Fibroblast of villous mesenchyme (primary cell): Measurements from ENCODE around the gene KLF1. TPM values are rescaled to one million over a fixed set of nuclear protein-coding genes. Genes with fewer than 3 reads are reported as not detected.

ENCODE experiments used
- DNase-seq: peaks from one replicate; pipeline ENCODE4 v3.0.0-alpha.2; 2010; ENCODE audit warnings: low read depth
- H3K4me3 ChIP-seq: 2 replicates; pipeline ENCODE4 v1.5.1; 2011; ENCODE audit warnings: low read depth, mild to moderate bottlenecking, low read length
- CTCF ChIP-seq: IDR thresholded peaks from 2 replicates; pipeline ENCODE4 v1.5.1; 2012; ENCODE audit warnings: low read depth, mild to moderate bottlenecking, low read length; ENCODE audit not compliant: insufficient read depth
- total RNA-seq: library from RNA; depleted of rRNA; stranded (reverse); fragments of >200 nt; gene quantifications from 2 replicates; pipeline ENCODE4 v1.2.3, GENCODE V29; 2012

Gene KLF1
- total RNA-seq, 1 donor, result not detected

- no peak overlapping the region for H3K4me3 ChIP-seq
- DNase-seq, result no peak
- TF ChIP-seq CTCF, result no peak
These were observed 12.9 kb downstream of the KLF1 start for GRCh38 chr19:12873891-12874745.

- TF ChIP-seq CTCF, result no peak
- peak overlapping the region; percentile 43 for H3K4me3 ChIP-seq
- peak; percentile 75 for DNase-seq
These were observed 13.8 kb downstream of the KLF1 start for GRCh38 chr19:12872941-12873890.

GRCh38 chr19:12872255-12872654 lies 14.7 kb downstream of the KLF1 start:
- H3K4me3 ChIP-seq, result no peak overlapping the region
- TF ChIP-seq CTCF, result no peak
- DNase-seq, result no peak

GRCh38 chr19:12871681-12872080 lies 15.3 kb downstream of the KLF1 start:
- no peak overlapping the region for H3K4me3 ChIP-seq
- no peak for DNase-seq
- no peak for TF ChIP-seq CTCF

GRCh38 chr19:12868540-12869112 lies 18.4 kb downstream of the KLF1 start:
- H3K4me3 ChIP-seq, result no peak overlapping the region
- no peak for TF ChIP-seq CTCF
- DNase-seq, result no peak
